DND-41 (cell line): Measurements from ENCODE around the gene TTLL7.

ENCODE experiments used
- ATAC-seq: fragments of 200-7000 bp; cut with Tn5 transposase; 3 replicates; pipeline ENCODE4 v1.9.1; 2021; ENCODE audit warnings: low read depth; ENCODE audit not compliant: insufficient read depth
- DNase-seq: peaks from one replicate; pipeline ENCODE4 v3.0.0-alpha.2; 2020
- H2AFZ ChIP-seq: 2 replicates; pipeline ENCODE4 v1.6.0; 2012; ENCODE audit warnings: low read depth, low read length
- H3K27ac ChIP-seq: 2 replicates; pipeline ENCODE4 v1.5.1; 2012; ENCODE audit warnings: low read length, inconsistent platforms
- H3K27me3 ChIP-seq: fragments of 200-600 bp; sonication (generic); 2 replicates; pipeline ENCODE4 v1.6.0; 2012; ENCODE audit warnings: low read length, mild to moderate bottlenecking, inconsistent platforms; ENCODE audit not compliant: insufficient read depth, poor library complexity
- H3K36me3 ChIP-seq: 2 replicates; pipeline ENCODE4 v1.5.1; 2012; ENCODE audit warnings: low read length, inconsistent platforms; ENCODE audit not compliant: insufficient read depth
- H3K4me1 ChIP-seq: 2 replicates; pipeline ENCODE4 v1.5.1; 2012; ENCODE audit warnings: mild to moderate bottlenecking, low read length; ENCODE audit not compliant: insufficient read depth
- H3K4me2 ChIP-seq: 2 replicates; pipeline ENCODE4 v1.6.0; 2012; ENCODE audit warnings: mild to moderate bottlenecking, moderate library complexity, low read length, inconsistent platforms; ENCODE audit not compliant: insufficient read depth
- H3K4me3 ChIP-seq, 2 experiments: fragments of 200-600 bp in 1 of 2; shearing (Covaris generic) in 1 of 2; 2 replicates each; pipeline ENCODE4 v1.5.1; 2012 to 2016; ENCODE audit warnings: inconsistent platforms in 2 of 2, low read length in 2 of 2, mild to moderate bottlenecking in 2 of 2, low read depth in 1 of 2, moderate library complexity in 1 of 2
- H3K79me2 ChIP-seq: 2 replicates; pipeline ENCODE4 v1.6.0; 2012; ENCODE audit warnings: low read length, inconsistent platforms; ENCODE audit not compliant: insufficient read depth
- H3K9ac ChIP-seq: 2 replicates; pipeline ENCODE4 v1.6.0; 2012; ENCODE audit warnings: low read depth, mild to moderate bottlenecking, inconsistent platforms, low read length, moderate library complexity
- H3K9me3 ChIP-seq: 2 replicates; pipeline ENCODE4 v1.5.1; 2012; ENCODE audit warnings: low read length, moderate library complexity, mild to moderate bottlenecking, inconsistent platforms; ENCODE audit not compliant: insufficient read depth, severe bottlenecking
- H4K20me1 ChIP-seq: 2 replicates; pipeline ENCODE4 v1.6.0; 2012; ENCODE audit warnings: low read length; ENCODE audit not compliant: insufficient read depth
- CTCF ChIP-seq: IDR thresholded peaks from 2 replicates; pipeline ENCODE4 v1.5.1; 2012; ENCODE audit warnings: borderline replicate concordance, low read length, moderate library complexity, mild to moderate bottlenecking; ENCODE audit not compliant: poor library complexity, severe bottlenecking; ENCODE audit errors: extremely low read depth
- EZH2 ChIP-seq: IDR thresholded peaks from 3 replicates; pipeline ENCODE4 v1.6.1; 2012; ENCODE audit warnings: borderline replicate concordance, low read depth, mild to moderate bottlenecking, moderate library complexity, low read length, inconsistent platforms; ENCODE audit not compliant: severe bottlenecking

Gene TTLL7

GRCh38 chr1:83978056-83978455, 20.9 kb downstream of the TTLL7 start:
- Histone ChIP-seq H3K36me3 (no peaks in the 10 kb centered on the region), H3K27ac (no peak overlapping the region), H2AFZ (no peak overlapping the region), H3K4me3 (no peak overlapping the region), H3K4me2 (no peak overlapping the region), H3K27me3 (no peaks in the 10 kb centered on the region), H4K20me1 (no peaks in the 10 kb centered on the region), H3K79me2 (no peaks in the 10 kb centered on the region), H3K4me1 (no peaks in the 10 kb centered on the region), H3K9me3 (no peaks in the 10 kb centered on the region), H3K9ac (no peak overlapping the region)
- TF ChIP-seq CTCF = no peak
- TF ChIP-seq EZH2 = no peak
- no peak for DNase-seq
- ATAC-seq = no peak

- TF ChIP-seq EZH2 = no peak
- no peak for TF ChIP-seq CTCF
- H3K4me2 ChIP-seq = no peak overlapping the region
- no peak overlapping the region for H3K4me3 ChIP-seq
- H4K20me1 ChIP-seq = no peaks in the 10 kb centered on the region
- H2AFZ ChIP-seq = no peak overlapping the region
- no peaks in the 10 kb centered on the region for H3K79me2 ChIP-seq
- DNase-seq (no peak), ATAC-seq (no peak)
- no peak overlapping the region for H3K27ac ChIP-seq
- no peak overlapping the region for H3K9ac ChIP-seq
- H3K36me3 ChIP-seq = no peaks in the 10 kb centered on the region
- no peaks in the 10 kb centered on the region for H3K9me3 ChIP-seq
- H3K27me3 ChIP-seq = no peaks in the 10 kb centered on the region
- H3K4me1 ChIP-seq = no peaks in the 10 kb centered on the region
Observed at GRCh38 chr1:83976920-83977319, 22.0 kb downstream of the TTLL7 start.

GRCh38 chr1:83970802-83971201, 28.1 kb downstream of the TTLL7 start:
- no peak overlapping the region for H3K9ac ChIP-seq
- H3K4me1 ChIP-seq = no peaks in the 10 kb centered on the region
- H3K79me2 ChIP-seq = no peaks in the 10 kb centered on the region
- no peak overlapping the region for H3K27ac ChIP-seq
- H3K36me3 ChIP-seq = no peaks in the 10 kb centered on the region
- no peak for DNase-seq
- no peak overlapping the region for H3K4me2 ChIP-seq
- TF ChIP-seq EZH2 (no peak), CTCF (no peak)
- H3K27me3 ChIP-seq = no peaks in the 10 kb centered on the region
- no peak for ATAC-seq
- no peaks in the 10 kb centered on the region for H4K20me1 ChIP-seq
- H3K9me3 ChIP-seq = no peaks in the 10 kb centered on the region
- no peak overlapping the region for H3K4me3 ChIP-seq
- H2AFZ ChIP-seq = no peak overlapping the region

- Histone ChIP-seq H3K9me3 (no peaks in the 10 kb centered on the region), H2AFZ (no peak overlapping the region), H4K20me1 (no peaks in the 10 kb centered on the region), H3K79me2 (no peaks in the 10 kb centered on the region), H3K36me3 (no peaks in the 10 kb centered on the region), H3K4me3 (no peak overlapping the region), H3K4me2 (no peak overlapping the region), H3K4me1 (no peaks in the 10 kb centered on the region), H3K9ac (no peak overlapping the region), H3K27me3 (no peaks in the 10 kb centered on the region), H3K27ac (no peak overlapping the region)
- DNase-seq = no peak
- no peak for ATAC-seq
- TF ChIP-seq CTCF (no peak), EZH2 (no peak)
Observed at GRCh38 chr1:83970114-83970513, 28.8 kb downstream of the TTLL7 start.
